Suprapubic skin (tissue), 4 donors: Measurements from ENCODE around the gene PTHLH. TPM values are rescaled to one million over a fixed set of nuclear protein-coding genes. Genes with fewer than 3 reads are reported as not detected.

Experiments
- DNase-seq, 2 donors: peaks; one replicate each; pipeline ENCODE4 v3.0.0-alpha.2; 2019; ENCODE audit warnings: low spot score in 2 of 2
- H3K27ac ChIP-seq: fragments of 200-600 bp; sonication (generic); one replicate; pipeline ENCODE4 v1.5.1; 2019
- H3K27me3 ChIP-seq: fragments of 200-600 bp; sonication (generic); one replicate; pipeline ENCODE4 v1.5.1; 2019
- H3K36me3 ChIP-seq: fragments of 200-600 bp; sonication (generic); one replicate; pipeline ENCODE4 v1.5.1; 2019
- H3K4me1 ChIP-seq: fragments of 200-600 bp; sonication (generic); one replicate; pipeline ENCODE4 v1.5.1; 2019
- H3K4me3 ChIP-seq: fragments of 200-600 bp; sonication (generic); one replicate; pipeline ENCODE4 v1.5.1; 2019; ENCODE audit warnings: mild to moderate bottlenecking
- H3K9me3 ChIP-seq: fragments of 200-600 bp; sonication (generic); one replicate; pipeline ENCODE4 v1.5.1; 2019
- EP300 ChIP-seq: sonication (generic); formaldehyde crosslinking; IDR thresholded peaks from one replicate; pipeline ENCODE4 v1.6.1; 2017; ENCODE audit warnings: antibody characterized with exemption
- POLR2A ChIP-seq, 2 donors: fragments of 450-650 bp; IDR thresholded peaks; one replicate each; pipeline ENCODE4 v1.6.1; 2017; ENCODE audit warnings: antibody characterized with exemption in 2 of 2, mild to moderate bottlenecking in 2 of 2, moderate library complexity in 2 of 2
- POLR2AphosphoS5 ChIP-seq, 3 donors: sonication (generic); formaldehyde crosslinking; IDR thresholded peaks; one replicate each; pipeline ENCODE4 v1.6.1; 2017; ENCODE audit warnings: antibody characterized with exemption in 3 of 3
- WGBS: methylation state at CpG from one replicate; pipeline ENCODE4 v1.1.5; 2018; 5-methylcytosine and 5-hydroxymethylcytosine counted together
- total RNA-seq, 4 donors: library from RNA; depleted of rRNA; stranded (reverse); fragments of >200 nt; gene quantifications; one replicate each; pipeline ENCODE4 v1.1.0, GENCODE V29; 2016
- TF ChIP-seq, protein P1 (sequence below), 2 donors: fragments of 200-600 bp in 1 of 2; fragments of 450-650 bp in 1 of 2; sonication (generic) in 1 of 2; IDR thresholded peaks; one replicate each; pipeline ENCODE4 v1.5.1; 2016 to 2019; ENCODE audit warnings: antibody characterized with exemption in 2 of 2, mild to moderate bottlenecking in 1 of 2, moderate library complexity in 1 of 2

Gene PTHLH
- total RNA-seq, 4 donors from 2014 or later, result 1.1 to 2.0 TPM; not detected in 2

DNA sequence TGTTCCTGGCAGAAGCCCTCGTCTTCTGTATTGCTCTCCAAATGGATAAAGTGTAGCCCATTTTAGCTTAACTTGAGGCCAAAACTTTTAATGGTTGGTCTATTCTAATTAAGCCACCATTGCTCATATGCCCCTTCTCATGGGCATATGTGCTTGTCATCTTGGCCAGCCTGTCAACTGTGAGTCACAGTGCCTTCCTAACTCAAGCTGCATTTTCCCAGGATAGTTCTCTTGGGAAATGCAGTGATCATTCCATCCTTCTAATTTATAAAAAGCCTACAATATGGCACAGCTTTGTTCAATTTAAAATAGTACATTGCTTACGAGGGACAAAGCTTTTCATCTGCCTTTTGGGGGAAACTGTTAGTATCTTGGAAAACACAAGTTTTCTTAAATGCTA is 6.6 kb downstream of the PTHLH start:
- peaks cover 50% of the 10 kb centered on the region for H3K27me3 ChIP-seq
- no peak overlapping the region for H3K4me3 ChIP-seq
- TF ChIP-seq, protein P1, sequence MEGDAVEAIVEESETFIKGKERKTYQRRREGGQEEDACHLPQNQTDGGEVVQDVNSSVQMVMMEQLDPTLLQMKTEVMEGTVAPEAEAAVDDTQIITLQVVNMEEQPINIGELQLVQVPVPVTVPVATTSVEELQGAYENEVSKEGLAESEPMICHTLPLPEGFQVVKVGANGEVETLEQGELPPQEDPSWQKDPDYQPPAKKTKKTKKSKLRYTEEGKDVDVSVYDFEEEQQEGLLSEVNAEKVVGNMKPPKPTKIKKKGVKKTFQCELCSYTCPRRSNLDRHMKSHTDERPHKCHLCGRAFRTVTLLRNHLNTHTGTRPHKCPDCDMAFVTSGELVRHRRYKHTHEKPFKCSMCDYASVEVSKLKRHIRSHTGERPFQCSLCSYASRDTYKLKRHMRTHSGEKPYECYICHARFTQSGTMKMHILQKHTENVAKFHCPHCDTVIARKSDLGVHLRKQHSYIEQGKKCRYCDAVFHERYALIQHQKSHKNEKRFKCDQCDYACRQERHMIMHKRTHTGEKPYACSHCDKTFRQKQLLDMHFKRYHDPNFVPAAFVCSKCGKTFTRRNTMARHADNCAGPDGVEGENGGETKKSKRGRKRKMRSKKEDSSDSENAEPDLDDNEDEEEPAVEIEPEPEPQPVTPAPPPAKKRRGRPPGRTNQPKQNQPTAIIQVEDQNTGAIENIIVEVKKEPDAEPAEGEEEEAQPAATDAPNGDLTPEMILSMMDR (IDR thresholded peaks at IDR 0.05), result no peak
- no peak overlapping the region for H3K27ac ChIP-seq
- H3K36me3 ChIP-seq, result no peaks in the 10 kb centered on the region
- 70% methylated on average over 2 of the region's 2 CpGs for WGBS
- peaks cover 25% of the 10 kb centered on the region for H3K4me1 ChIP-seq
- H3K9me3 ChIP-seq, result no peaks in the 10 kb centered on the region
- DNase-seq, result no peak

DNA sequence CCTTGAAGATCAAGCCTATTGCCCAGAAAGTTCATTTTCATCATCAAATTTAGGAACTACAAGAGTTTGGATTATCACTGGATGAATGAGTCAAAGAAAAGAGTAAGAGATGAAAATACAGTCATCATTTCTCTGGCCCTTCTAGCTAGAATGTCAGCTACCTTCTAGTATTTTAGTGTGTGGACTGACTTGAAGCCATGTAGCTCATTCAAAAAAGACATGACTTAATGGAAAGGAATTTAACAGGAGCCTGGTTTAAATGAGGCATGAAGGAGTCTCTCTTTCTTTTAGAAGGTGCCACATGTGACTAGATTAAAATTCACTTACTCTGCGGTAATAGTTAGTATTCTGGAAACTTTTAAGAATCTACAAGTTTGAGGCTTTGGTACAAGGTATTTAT is 7.1 kb downstream of the PTHLH start:
- Histone ChIP-seq H3K36me3 (no peaks in the 10 kb centered on the region), H3K27me3 (peaks cover 45% of the 10 kb centered on the region), H3K4me1 (peaks cover 20% of the 10 kb centered on the region), H3K27ac (no peak overlapping the region), H3K9me3 (no peaks in the 10 kb centered on the region), H3K4me3 (no peak overlapping the region)
- WGBS, result 94% methylated on average over 1 of the region's 1 CpG
- no peak for TF ChIP-seq EP300
- no peak for TF ChIP-seq POLR2A (IDR thresholded peaks at IDR 0.05)
- no peak for TF ChIP-seq POLR2AphosphoS5 (IDR thresholded peaks at IDR 0.05)
- TF ChIP-seq, protein P1 (IDR thresholded peaks at IDR 0.05), result no peak
- DNase-seq, result no peak

DNA sequence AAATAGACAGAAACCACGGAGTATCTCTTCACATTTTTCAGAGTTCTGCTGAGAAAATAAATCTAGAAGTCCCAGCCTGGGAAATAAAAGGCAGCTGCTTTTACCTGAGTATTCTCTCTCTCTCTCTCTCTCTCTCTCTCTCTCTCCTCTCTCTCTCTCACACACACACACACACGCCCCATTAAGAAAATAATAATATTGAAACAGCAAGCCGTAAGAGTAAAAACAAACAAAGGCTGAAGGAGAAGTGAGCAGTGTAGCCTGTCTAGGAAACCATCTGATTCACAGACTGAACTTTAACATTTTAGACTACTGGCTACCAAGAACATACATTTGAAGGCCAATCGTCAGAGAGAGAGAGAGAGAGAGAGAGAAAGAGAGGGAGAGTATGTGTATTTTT is 8.4 kb downstream of the PTHLH start:
- TF ChIP-seq POLR2A (IDR thresholded peaks at IDR 0.05), result no peak
- TF ChIP-seq, protein P1 (IDR thresholded peaks at IDR 0.05), result no peak
- no peak for TF ChIP-seq EP300
- TF ChIP-seq POLR2AphosphoS5 (IDR thresholded peaks at IDR 0.05), result no peak
- H3K36me3 ChIP-seq, result no peaks in the 10 kb centered on the region
- no peak overlapping the region for H3K27ac ChIP-seq
- WGBS, result 71% methylated on average over 4 of the region's 4 CpGs
- H3K4me1 ChIP-seq, result peaks cover 11% of the 10 kb centered on the region
- H3K9me3 ChIP-seq, result no peaks in the 10 kb centered on the region
- no peak overlapping the region for H3K4me3 ChIP-seq
- no peak for DNase-seq
- peaks cover 40% of the 10 kb centered on the region for H3K27me3 ChIP-seq

DNA sequence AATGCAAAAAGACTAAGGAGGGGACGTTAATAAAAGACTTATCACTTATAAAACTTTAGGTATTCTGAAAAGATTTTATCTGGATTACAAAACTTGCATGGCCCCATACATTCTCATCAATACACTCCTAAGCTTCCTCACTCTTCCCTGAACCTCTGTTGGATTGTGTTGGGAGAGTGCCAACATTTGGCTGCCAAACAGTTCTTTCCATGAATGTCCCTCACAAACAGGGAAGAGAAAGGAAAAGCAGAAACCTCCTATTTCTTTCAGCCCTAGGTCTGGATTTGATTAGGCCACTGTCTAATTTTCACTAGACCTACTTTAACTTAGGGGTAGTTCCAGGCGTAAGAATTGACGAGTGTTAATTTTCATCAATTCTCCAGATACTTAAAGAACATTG is 11.7 kb downstream of the PTHLH start:
- Histone ChIP-seq H3K27me3 (peaks cover 14% of the 10 kb centered on the region), H3K9me3 (no peaks in the 10 kb centered on the region), H3K4me1 (no peaks in the 10 kb centered on the region), H3K36me3 (no peaks in the 10 kb centered on the region), H3K27ac (no peak overlapping the region), H3K4me3 (no peak overlapping the region)
- no peak for DNase-seq
- 81% methylated on average over 3 of the region's 3 CpGs for WGBS
- TF ChIP-seq POLR2AphosphoS5 (IDR thresholded peaks at IDR 0.05) (no peak), POLR2A (IDR thresholded peaks at IDR 0.05) (no peak), EP300 (no peak)
- TF ChIP-seq, protein P1 (IDR thresholded peaks at IDR 0.05), result no peak

DNA sequence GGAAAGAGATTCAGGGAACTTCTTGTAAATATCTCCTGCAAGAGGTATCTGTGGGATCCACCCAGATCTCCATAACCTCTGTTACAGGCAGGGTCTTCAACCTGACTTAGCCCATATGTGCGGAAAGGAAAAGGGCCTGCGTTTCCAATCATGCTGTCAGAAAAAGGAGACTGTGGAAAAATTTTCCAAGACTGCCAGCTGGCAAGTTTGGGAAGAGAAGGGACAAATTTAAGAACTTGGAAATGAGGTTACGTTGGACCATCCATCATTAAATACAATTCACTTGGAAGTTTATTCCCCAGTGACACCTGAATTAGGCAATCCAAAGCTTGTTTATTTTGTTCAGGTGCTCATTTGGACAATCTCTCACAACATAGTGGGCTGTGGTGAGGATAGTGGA is 13.9 kb downstream of the PTHLH start:
- Histone ChIP-seq H3K9me3 (no peaks in the 10 kb centered on the region), H3K36me3 (no peaks in the 10 kb centered on the region), H3K4me1 (no peaks in the 10 kb centered on the region), H3K4me3 (no peak overlapping the region), H3K27ac (no peak overlapping the region), H3K27me3 (peaks cover 3% of the 10 kb centered on the region)
- 90% methylated on average over 3 of the region's 3 CpGs for WGBS
- no peak for DNase-seq
- no peak for TF ChIP-seq EP300
- TF ChIP-seq, protein P1 (IDR thresholded peaks at IDR 0.05), result no peak
- no peak for TF ChIP-seq POLR2A (IDR thresholded peaks at IDR 0.05)
- no peak for TF ChIP-seq POLR2AphosphoS5 (IDR thresholded peaks at IDR 0.05)
